Pulmonary artery endothelial cell (primary cell): ENCODE measurements around the gene SLC30A3. TPM values are rescaled to one million over a fixed set of nuclear protein-coding genes. Genes with fewer than 3 reads are reported as not detected.
A peak's percentile ranks its signal among the peaks of the same experiment; 100 is the strongest.
"Not testable (repeated sequence)": the region's sequence is repeated elsewhere in the genome, so short reads cannot be mapped to it uniquely, and the experiment has no call there.

Experiments used
- DNase-seq: peaks from one replicate; pipeline ENCODE4 v3.0.0-alpha.2; 2011; ENCODE audit warnings: low read depth, low spot score
- total RNA-seq: library from RNA; depleted of rRNA; stranded (reverse); fragments of >200 nt; gene quantifications from 2 replicates; pipeline ENCODE4 v1.2.3, GENCODE V29; 2014

SLC30A3 gene
- 0.11 TPM in 1 of 2 replicates, not detected in the other for total RNA-seq

- no peak for DNase-seq
Measured at GRCh38 chr2:27262379-27263286, at the start of gene SLC30A3. SLC30A3 (minus strand) TSS chr2:27263047; CDS start chr2:27262906, 141 bp downstream.

GRCh38 chr2:27312152-27312551 is 49.3 kb upstream of the SLC30A3 start:
- no peak for DNase-seq

GRCh38 chr2:27309651-27310050 is 46.8 kb upstream of the SLC30A3 start:
- no peak for DNase-seq

GRCh38 chr2:27308359-27308881 is 45.6 kb upstream of the SLC30A3 start, which contains the start of gene UCN:
UCN (minus strand) TSS chr2:27308445; CDS start chr2:27307895, 550 bp downstream.
- no peak for DNase-seq

- DNase-seq: no peak
Measured at GRCh38 chr2:27307545-27308358, 44.9 kb upstream of the SLC30A3 start.

GRCh38 chr2:27307287-27307544 is 44.4 kb upstream of the SLC30A3 start:
- DNase-seq: no peak

- no peak for DNase-seq
Measured at GRCh38 chr2:27306573-27307286, 43.9 kb upstream of the SLC30A3 start.

- no peak for DNase-seq
Measured at GRCh38 chr2:27306136-27306535, 43.3 kb upstream of the SLC30A3 start.

GRCh38 chr2:27305516-27305915 is 42.7 kb upstream of the SLC30A3 start:
- no peak for DNase-seq

GRCh38 chr2:27304488-27305240 is 41.8 kb upstream of the SLC30A3 start:
- no peak for DNase-seq

GRCh38 chr2:27303093-27304025 is 40.5 kb upstream of the SLC30A3 start:
- DNase-seq: no peak

- not testable (repeated sequence) for DNase-seq
Measured at GRCh38 chr2:27300606-27301005, 37.8 kb upstream of the SLC30A3 start.

GRCh38 chr2:27298391-27299080 is 35.7 kb upstream of the SLC30A3 start:
- no peak for DNase-seq

- DNase-seq: no peak
Measured at GRCh38 chr2:27297195-27297594, 34.3 kb upstream of the SLC30A3 start.

- DNase-seq: no peak
Measured at GRCh38 chr2:27296481-27296880, 33.6 kb upstream of the SLC30A3 start.

- DNase-seq: no peak
Measured at GRCh38 chr2:27294928-27295327, 32.1 kb upstream of the SLC30A3 start.

GRCh38 chr2:27291865-27292264 is 29.0 kb upstream of the SLC30A3 start:
- no peak for DNase-seq

- no peak for DNase-seq
Measured at GRCh38 chr2:27290549-27290948, 27.7 kb upstream of the SLC30A3 start.

- DNase-seq: peak; percentile 32
Measured at GRCh38 chr2:27288610-27289009, 25.8 kb upstream of the SLC30A3 start.
